DMS79 treated with DMSO at 0.1 percent for 48 hours (cell line): Measurements from ENCODE around the gene PTPRT.

Experiments used
- DNase-seq: peaks from one replicate; lab custom pipeline; 2025; lab: John Stamatoyannopoulos, UW

Gene PTPRT

DNA sequence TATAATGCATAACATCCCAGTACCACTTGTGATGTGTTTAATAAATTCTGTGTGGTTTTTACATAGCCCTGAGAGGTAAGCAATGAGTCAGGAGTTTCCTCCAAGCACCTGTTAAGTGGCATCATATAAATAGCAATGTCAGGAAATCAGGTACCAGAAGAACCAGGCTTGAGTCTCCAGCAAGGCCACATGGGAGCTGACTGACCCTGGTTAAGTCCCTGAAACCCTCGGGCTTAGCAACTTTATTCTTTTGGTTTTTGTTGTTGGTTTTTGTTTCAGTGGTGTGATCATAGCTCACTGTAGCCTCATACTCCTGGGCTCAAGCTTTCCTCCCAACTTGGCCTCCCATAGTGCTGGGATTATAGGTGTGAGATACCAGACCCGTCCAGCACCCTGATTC, 70.0 kb downstream of the PTPRT start:
- no peak for DNase-seq

DNA sequence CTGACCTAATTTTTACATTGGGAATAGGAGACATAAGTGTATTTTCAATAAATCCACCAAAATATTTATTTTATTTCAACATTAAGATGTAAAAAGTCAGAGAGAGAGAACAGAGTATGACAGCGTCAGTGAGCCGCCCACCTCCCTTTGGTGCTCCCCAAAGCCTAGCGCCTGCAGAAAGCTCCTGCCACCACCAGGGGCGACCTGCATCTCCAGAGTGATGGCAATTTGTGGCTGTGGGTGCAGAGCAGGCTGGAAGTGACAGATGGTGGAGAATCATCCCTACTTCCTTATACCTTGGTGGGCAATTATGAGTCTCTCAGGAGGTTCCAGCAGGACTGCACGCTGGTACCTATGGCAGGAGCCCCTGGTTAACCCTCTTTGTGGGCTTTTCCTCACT, 87.3 kb downstream of the PTPRT start:
- DNase-seq, result no peak

DNA sequence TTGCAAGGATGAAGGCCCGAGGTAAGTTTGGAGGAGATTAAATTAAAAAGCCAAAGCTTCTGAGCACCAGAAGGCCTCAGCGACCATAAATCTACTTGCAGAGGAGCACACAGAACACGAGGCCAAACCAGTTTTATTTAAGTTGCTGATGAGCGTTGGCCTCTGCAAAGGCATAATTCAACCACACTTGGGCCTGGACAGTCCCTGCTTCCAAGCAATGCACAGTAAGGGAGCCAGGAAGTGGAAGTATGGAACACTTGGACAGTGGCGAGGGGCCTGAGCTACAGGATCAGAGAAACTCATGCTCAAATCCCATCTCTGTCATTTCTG, 92.8 kb downstream of the PTPRT start:
- DNase-seq, result no peak

DNA sequence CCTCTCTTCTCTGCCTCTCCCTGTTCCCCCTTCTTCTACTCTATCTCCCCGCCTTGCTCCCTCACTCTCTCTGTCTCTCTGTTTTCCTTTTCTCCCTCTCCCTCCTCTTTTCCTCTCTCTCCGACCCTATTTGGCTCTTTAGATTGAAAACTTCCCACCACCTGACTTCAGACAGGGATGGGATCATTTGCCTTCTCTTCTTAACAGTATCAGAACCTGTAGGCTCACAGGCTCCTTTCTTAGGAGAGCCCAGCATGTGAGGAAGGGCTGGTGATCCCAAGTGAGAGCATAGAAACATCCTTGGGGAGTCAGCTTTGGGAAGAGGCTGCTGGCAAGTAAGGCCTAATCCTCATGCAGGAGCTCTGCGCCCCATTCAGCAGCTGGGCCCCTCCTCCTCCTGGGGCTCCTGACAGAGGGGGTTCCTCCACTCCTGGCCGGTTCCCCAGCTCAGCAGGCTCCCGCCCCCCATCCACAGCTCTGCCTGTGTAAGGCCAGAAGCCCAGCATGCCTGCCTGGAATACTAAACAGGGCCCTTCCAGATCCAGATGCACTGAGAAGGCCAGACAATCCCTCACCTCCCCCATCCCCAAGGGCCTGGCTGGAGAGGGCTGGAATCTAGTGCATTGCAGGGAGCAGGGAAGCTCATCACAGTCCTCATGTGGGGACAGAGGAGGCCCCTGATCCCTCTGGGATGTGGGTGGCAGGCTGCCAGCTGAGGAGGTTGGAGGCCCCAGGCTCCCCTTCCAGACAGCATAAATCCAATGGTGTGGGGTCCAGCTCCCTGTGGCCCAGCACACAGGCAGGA, 93.4 kb downstream of the PTPRT start:
- DNase-seq, result no peak

DNA sequence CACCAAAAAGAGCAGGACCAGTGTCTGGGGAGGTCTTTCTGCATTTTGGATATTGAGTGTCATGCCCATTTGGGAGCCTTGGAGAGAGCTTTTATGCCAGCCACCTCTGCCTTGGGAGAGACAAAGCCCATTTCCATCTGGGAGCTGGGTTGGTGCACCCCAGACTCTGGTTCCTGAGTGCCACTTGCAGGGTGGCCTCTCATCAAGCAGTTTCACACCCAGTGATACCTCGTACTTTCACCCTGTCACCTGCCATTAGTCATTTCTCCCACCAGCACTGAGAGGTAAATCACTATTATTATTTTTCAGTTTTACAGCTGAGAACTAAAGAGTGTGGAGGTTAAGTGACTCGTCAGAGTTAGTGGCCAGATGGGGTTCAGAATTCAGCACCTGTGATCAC, 94.7 kb downstream of the PTPRT start:
- DNase-seq, result no peak

DNA sequence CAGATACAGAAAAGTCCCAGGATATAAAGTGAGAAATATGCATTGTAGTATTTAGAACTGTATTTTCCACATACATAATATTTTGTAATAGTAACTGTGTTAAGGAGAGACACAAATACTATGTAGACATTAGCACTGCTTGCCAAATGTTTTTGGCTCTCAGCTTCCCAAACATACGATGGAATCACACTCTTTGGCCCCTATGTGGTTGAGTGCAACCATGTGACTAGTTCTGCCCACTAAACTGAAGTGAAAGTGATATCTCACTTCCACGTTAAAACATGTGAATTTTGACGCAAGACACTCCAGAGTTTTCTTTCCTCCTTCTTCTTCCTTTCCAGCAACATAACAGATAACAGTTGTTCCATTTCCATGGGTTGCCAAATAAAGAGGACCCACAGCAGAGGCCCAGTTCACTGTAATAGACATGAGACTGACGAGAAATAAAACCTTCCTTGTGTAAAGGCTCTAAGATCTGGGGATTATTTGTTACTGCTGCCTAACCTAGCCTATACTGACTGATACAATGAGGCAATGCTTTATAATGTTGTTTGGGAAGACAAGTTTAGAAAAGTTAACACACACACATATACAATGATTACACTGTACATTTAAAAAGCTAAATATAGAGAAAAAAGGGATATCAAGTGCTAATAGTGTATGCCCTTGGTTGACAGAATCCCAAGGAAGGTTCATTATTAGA, 97.2 kb downstream of the PTPRT start:
- DNase-seq, result no peak

DNA sequence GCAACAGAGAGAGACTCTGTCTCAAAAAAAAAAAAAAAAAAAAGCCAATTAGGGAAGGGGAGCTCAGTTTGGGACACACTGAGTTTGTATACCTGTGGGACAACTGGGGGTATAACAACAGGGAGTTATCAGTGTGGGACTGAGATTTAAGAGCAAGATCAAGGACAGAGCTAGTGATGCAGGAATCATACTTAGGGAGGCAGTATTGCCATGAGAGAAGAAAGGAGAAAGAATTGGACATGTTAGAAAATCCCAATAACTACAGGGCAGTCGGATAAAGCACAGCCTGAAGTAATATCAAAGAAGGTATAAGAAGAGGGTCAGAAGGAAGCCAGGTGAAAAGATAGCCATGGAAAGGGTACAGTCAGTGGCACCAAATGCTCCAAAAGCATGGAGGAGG, 121.2 kb downstream of the PTPRT start:
- DNase-seq, result no peak

DNA sequence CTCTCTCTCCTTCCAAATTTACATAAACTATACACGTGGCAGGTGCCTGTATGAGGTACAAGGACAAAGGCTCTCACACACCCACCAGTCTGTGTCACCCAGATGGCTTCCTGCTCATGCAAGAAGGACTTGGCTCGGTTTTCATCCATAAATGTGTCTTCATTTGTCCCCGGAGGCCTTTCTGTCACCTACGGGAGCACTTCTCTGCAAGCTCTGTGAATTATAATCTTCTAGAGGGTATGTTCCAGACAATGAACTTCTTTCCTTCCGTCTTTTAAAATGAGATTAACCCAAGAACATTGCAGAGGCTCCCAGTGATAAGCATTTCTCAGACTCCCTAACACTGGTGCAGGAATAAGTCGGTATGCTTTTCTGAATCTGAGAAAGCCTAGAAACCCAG, 123.6 kb downstream of the PTPRT start:
- peak; percentile 14 for DNase-seq

DNA sequence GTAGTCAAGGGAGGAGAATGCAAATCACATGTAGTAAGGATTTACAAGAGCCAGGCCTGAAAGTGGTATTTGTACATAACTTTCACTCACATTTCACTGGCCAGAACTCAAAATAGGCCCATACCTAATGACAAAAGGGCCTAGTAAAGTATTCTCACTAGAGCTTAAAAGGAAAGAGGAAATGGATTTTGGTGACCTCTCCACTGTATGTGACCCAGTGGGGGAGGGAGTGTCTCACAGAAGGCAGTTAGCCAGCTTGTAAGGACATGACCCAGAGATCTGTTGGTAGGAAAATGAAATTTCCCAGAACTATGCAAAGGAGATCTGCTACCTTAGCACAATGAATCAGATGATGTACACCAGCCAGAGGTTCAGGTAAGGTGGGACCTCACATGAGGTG, 124.4 kb downstream of the PTPRT start:
- DNase-seq, result no peak

DNA sequence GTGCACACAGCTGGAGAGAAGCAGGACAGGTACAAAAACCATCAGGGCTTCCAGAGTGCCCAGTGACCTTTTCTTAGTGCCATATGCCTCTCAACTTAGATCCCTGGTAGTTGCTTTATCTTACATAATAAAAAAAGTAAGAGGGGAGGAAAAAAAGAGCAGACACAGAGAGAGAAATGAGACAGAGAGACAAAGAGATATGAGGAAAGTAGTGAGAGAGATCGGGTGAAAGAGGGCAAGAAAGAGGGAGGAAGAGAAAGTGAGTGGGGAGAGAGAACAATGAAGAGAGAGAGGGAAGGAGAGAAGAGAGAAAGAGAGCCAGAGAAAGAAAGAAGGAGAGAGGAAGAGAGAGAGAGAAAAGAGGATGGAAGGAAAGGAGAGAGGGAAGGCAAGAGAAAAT, 131.6 kb downstream of the PTPRT start:
- no peak for DNase-seq

DNA sequence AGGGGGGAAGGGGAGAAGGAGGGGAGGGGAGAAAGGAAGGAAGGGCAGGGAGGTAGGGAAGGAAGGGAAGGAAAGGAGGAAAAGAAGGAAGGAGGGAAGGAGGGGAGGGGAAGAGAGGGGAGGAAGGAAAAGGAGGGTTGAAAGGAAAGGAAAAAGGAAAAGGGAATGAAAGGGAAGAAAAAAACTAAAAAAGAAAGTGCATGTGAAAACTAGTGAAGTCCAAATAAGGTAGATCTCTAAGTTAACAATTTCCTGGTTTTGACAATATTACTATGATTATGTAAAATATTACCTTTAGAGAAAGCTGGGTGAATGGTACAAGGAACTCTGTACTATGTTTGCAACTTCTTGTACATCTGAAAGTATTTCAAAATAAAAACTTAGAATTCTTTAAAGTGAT, 132.4 kb downstream of the PTPRT start:
- no peak for DNase-seq

DNA sequence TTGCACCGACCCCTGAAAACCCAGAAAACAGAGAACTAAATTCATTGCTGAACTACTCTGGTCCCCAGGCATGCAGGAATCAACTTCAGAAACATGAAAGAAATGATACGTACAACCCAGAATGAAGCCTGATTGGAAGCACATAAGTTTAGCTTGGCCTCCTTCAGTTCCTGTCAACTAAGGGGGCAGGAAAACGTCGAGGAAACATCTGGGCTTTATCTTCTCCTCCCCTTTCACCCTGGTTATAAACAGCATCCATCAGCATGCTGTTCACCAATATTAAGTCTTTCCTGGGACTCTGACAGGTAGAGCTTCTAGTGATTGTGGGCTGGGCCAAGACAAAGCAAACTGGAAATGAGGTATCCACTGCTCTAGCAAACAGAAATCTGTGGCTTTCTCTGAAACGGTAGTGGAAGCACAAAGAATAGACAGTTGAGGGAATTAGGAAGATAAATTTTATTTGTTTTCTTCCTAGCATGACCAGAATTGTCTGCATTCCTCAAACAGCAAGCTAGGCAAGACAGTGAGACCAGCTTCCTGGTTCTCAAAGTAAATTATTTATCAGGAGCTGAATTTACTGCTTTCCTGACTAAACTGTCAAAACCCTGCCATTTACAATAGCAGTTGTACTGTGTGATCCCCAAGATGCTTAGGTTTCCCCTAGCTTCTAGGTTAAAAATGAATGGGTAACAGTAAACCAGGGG, 134.4 kb downstream of the PTPRT start:
- DNase-seq, result no peak

DNA sequence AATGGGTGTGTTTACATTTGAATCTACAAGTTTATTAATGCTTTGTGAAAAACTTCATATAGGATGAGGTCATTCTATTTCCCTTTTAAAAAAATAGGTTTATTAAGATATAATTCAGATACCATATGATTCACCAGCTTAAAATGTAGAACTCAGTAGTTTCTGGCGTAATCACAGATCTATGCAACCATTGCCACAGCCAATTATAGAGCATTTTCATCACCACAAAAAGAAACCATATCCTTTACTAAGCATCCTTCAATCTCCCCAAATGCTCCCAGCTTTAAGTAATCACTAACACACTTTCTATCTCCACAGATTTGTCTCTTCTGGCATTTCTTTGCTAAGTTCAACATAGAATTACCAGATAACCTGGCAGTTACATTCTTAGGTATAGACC, 137.2 kb downstream of the PTPRT start:
- DNase-seq, result no peak

DNA sequence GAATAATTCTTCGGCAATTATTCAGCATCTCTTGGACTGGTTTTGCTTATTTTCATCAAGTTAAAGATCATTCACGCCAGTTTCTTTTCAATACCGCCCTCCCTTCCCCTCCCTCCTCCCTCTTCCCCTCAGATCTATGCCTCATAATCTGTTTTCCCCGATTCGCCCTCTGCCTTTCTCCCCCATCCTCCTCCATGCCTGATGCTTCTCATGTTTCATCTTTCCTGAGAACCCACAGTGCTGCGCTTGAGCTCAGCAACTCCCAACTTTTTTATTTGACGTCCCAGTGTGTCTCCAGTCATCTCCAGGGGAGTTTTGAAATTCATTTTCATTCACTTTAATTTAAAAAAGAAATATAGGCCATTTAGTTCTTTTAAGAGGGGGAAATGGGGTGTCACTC, 142.7 kb downstream of the PTPRT start:
- DNase-seq, result no peak

DNA sequence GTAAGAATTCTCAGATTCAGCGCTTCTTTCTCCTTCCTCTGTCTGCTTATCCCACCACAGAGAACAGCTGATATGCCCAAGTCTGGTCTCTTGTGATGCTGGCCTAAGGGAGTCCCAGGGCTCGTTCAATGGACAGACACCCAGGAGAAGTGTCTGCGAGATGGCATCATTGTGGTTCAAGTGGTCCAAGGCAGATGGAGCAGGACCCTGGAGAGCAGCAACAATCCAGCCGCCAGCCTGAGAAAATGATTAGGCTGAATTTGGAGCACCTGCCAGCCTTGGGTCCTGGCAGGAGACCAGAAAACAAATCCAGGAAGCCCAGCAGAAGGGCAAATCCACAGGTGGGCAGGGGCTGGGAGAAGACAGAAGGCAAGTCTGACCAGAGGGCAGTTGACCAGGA, 145.8 kb downstream of the PTPRT start:
- DNase-seq, result no peak

DNA sequence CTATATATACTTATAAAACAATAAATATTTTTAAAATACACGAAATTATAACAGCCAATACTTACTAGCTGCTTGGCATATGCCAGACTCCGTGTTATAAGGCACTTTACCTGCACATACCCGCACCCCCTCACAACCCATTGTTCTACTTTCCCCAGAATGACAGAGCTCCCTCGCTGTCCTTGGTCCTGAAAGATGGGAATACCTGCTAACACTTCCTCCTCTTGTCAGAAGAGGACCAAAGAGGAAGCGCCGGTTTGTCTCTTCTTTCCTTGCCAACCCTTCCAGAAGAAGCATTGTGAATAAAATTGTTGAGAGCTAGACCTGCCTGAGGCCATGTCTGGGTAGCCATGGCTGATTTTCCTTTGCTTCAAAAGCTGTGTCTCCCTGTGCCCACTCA, 149.3 kb downstream of the PTPRT start:
- no peak for DNase-seq

DNA sequence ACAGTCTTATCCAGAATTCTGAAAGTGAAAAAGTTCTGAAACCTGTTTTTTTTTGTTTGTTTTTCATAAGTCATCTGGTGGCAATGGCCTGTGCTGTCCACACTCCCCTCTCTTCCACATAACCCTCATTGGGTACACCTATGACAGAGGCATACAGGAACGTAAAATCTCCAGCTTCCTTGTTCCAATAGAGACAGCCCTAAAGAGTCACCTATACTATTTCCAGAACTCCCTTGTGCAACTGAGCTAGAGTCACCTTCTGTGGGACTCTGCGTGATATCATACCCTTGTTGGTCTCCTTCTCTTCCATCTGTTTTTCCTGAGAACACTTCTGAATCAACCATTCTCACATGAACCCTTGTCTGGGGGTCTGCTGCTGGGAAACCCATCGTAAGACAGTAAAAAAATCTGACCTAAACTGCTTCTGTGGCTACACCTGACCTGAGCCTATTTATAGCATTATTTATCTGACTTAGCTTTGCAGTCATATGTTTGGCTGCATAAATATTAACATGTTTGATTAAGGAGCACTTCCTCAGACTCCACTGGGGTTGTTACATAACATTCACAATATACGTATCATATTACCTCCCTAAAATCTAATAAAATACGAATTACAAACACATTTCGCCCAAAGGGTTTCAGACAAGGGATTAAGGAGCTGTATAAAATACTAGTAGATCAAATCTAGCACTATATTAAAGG, 151.9 kb downstream of the PTPRT start:
- DNase-seq, result no peak

DNA sequence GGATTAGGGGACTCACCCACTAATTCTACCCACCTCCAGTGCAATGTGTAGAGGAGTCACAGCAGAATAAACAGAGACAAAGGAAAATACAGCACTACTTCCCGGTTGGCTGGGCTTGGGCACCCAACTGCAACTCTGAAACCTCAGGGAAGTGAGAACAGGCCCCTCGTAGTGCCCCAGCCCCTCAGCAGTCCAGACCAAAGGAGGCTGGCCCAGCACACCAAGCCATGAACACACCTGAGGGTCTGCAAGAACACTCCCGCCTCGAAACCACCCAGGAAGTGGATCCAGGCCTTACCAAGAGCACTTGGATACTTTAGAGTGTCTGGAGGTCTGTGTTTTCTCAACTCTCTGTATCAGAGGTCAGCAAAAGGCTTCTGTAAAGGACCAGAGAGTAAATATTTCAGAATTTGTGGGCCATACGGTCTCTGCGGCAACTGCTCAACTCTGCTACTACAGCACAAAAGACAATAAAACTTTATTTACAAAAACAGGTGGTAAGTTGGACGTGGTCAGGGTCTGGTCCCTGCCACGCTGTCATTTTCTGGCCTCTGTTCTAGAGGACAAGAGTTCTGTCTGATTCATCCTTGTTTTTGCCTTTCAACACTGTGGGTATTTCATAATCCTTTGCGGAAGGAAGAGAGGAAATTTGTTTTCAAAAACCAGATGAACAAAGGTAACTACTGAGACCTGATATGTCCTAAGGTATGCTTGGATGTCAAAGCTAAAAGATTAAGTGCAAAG, 154.6 kb downstream of the PTPRT start:
- DNase-seq, result no peak

DNA sequence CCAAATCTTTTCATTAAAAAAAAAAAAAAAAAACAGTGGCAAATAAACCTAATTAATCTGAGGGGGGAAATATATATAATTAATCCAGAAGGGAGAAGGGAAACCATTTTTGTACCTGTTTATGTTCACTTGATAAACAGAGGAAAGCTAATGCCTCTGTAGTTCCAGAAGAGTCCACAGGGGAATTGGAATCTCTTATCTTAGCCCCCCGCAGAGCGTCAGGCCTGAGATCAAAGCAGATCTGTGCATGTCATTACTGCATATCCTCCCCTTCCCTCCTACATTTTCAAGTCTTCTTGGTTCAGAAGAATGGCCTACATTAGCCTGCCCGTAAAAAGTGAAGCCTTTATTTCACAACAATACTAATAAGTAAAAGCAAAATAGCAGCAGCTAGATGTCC, 157.2 kb downstream of the PTPRT start:
- DNase-seq, result no peak

DNA sequence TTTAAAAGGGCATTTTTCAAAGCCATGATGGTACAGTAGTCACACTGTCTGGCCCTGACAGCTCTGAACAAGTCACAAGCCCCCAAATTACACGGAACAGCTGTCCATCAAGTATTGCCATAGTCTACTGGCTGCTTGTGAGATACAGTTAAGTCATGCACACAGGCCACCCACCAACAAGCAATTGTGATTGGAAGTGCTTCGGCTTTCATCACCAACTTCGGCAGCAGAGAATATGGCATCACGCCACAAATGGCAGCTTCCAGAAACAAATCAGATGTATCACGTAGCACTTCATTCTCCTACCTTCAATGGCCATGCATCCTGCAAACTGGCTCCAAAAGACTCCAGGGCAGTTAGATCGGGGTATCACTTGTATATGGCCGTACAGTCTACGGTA, 160.5 kb downstream of the PTPRT start:
- no peak for DNase-seq

DNA sequence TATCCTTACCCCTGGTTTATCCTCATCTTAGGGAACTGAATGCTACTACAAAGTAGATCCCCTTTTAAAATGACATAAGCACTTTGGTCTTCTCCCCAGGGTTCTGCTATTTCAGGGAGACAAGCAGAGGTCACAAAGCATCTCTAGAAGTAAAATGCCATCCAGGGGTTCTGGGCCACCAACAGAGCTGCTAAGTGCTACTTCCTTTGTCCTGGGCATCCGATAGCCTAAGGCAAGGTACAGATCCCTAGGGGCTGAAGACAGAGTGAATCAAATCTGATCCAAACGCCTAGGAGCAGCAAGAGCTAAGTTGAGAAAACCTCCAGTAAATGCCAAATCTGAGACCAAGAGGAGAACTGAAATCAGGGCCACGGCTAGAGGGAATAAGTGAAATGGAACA, 161.2 kb downstream of the PTPRT start:
- no peak for DNase-seq

DNA sequence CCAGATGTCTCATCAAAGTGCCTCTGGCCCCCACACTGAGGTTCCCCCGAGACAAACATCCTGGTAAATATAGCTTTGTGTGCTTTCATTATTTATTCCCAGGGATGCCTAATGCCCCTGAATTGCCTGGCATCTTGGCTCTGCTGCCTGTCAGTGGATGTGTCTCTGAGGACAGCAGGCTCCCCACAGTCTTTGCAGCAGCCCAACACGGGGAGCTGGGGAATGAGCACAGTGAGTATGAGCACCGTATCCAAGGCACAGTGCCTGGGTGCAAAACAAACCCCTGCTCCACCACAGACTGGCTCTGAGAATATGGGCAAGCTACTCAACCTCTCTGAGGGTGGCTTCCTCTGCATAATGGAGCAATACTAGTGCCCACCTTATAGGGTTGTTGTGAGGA, 165.9 kb downstream of the PTPRT start:
- DNase-seq, result no peak
